ENCODE results near the gene PTPRM.

The PTPRM gene

DNA sequence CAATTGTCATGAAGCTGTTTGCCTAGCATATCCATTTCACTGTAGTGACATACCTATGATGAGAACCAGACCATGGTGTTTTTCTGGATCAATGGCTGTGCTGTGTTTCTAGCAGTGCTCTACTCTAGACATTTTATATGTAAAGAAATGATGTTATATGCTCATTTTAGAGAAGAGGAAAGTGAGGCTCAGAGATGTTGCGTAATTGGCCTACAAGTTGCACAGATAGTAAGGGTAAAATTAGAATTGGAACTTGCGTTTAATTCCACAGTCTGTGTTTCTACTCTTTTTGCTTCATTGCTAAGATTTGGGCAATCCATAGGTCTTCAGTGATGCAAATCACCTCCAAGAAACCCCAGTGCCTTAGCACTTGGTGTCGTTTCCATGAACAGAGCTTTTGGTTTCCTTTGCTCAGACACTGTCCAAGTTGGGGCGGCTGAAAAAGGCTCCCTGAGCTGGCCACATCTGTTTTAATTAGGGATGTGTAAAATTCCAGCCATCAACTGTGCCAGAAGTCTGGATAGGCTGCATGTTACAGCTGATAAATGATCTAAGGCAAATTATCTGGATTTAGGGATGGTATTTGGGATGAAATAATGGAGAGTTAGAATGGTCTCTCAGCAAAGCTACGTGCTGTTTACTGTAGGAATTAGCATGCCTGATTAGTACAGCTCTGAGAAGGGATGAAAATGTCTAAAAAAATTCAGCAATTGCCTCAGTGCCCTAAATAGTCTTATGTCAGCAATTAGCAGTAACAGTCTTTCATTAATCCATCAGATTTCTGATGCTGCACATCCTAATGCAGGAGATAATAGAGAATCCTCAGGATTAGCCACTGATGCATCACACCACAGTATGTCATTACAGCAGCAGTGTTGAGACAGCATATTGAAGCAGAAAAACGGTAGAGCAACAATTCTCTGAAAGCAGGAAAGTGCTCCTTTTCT is 65.3 kb downstream of the PTPRM start:
- TF ChIP-seq, protein P1, sequence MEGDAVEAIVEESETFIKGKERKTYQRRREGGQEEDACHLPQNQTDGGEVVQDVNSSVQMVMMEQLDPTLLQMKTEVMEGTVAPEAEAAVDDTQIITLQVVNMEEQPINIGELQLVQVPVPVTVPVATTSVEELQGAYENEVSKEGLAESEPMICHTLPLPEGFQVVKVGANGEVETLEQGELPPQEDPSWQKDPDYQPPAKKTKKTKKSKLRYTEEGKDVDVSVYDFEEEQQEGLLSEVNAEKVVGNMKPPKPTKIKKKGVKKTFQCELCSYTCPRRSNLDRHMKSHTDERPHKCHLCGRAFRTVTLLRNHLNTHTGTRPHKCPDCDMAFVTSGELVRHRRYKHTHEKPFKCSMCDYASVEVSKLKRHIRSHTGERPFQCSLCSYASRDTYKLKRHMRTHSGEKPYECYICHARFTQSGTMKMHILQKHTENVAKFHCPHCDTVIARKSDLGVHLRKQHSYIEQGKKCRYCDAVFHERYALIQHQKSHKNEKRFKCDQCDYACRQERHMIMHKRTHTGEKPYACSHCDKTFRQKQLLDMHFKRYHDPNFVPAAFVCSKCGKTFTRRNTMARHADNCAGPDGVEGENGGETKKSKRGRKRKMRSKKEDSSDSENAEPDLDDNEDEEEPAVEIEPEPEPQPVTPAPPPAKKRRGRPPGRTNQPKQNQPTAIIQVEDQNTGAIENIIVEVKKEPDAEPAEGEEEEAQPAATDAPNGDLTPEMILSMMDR (conservative IDR thresholded peaks at IDR 0.05; ENCODE audit: low read depth, low read length) = no peak
- DNase-seq (ENCODE audit: low read depth) = no peak
- H3K4me3 ChIP-seq (ENCODE audit: low read depth, low read length) = no peak overlapping the region

DNA sequence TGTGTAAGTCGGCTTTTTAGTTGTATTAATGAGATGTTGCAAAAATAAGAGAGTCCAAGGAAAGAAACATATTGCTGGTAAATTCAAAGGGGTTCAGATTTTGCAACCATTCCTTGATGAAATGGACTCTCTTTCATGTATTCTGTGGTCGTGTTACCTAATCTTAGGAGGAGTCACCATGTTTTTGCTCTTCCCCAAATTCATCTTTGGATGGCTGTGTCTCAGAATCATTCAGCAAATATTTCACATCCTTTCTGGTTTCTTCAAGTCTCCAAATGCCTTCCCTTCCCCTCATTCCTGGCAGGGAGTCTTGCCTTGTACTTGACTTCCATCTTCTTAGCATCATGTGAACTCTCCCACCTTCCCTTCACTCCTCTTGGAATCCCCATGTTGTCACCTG is 66.1 kb downstream of the PTPRM start:
- no peak overlapping the region for H3K4me3 ChIP-seq (ENCODE audit: low read depth, low read length)
- TF ChIP-seq, protein P1 (conservative IDR thresholded peaks at IDR 0.05; ENCODE audit: low read depth, low read length) = no peak
- DNase-seq (ENCODE audit: low read depth) = no peak

DNA sequence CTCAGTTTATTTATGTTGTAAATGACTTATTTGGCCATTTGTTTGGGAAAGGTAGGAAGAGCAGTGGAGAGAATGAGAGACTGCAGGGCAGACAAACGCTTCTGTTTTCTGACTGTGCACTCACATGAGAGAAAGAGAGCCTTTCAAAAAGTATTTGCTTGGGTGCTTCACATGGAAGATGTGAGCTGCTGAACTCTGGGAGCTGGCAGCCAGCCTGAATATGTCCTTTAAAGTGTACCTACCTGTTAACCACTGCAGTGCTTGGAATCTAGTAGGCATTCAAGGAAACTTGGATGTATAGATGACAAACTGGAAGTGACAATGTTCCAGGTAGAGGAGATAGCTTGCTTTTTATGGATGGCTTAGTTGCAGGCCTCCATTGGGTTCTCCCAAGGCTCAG is 68.8 kb downstream of the PTPRM start:
- TF ChIP-seq, protein P1 (conservative IDR thresholded peaks at IDR 0.05; ENCODE audit: low read depth, low read length) = no peak
- no peak overlapping the region for H3K4me3 ChIP-seq (ENCODE audit: low read depth, low read length)
- no peak for DNase-seq (ENCODE audit: low read depth)

DNA sequence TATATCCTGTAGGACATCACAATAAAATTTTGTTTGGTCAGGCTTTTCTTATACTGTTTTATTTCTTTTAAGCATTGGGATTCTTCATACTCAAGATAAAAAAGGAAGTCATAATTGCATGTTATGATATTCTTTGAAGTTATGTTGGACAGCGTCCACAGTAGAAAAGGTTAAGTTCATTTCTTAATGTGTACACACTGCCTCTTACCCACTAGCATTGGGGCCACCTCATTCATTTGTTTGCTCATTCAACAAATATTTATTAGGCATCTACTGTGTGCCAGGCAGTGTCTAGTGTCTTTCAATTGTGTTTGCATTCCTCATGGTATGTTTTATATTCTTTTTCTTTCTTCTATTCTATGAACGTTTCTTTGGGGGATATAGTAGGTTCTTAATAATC is 70.2 kb downstream of the PTPRM start:
- peak; percentile 73 for DNase-seq (ENCODE audit: low read depth)
- TF ChIP-seq, protein P1 (conservative IDR thresholded peaks at IDR 0.05; ENCODE audit: low read depth, low read length) = no peak
- no peak overlapping the region for H3K4me3 ChIP-seq (ENCODE audit: low read depth, low read length)

DNA sequence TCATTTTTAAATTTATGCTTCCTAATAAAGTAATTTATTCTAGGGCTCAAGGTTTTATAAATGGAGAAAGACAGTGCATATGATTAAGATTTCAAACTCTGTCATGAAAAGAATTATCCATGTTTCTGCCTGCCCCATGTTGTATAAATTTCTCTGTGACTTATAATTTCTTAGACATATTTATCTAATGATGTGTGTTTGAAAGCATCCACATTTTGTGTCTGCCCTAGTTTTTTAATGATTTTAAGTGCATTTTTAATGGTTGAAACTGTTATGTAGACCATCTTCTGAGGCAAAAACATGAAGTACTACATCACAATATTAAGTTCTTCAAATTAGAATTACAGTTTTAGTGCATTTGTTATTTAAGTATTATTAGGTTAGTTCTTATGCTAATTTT is 71.2 kb downstream of the PTPRM start:
- no peak for DNase-seq (ENCODE audit: low read depth)
- no peak overlapping the region for H3K4me3 ChIP-seq (ENCODE audit: low read depth, low read length)
- TF ChIP-seq, protein P1 (conservative IDR thresholded peaks at IDR 0.05; ENCODE audit: low read depth, low read length) = no peak

DNA sequence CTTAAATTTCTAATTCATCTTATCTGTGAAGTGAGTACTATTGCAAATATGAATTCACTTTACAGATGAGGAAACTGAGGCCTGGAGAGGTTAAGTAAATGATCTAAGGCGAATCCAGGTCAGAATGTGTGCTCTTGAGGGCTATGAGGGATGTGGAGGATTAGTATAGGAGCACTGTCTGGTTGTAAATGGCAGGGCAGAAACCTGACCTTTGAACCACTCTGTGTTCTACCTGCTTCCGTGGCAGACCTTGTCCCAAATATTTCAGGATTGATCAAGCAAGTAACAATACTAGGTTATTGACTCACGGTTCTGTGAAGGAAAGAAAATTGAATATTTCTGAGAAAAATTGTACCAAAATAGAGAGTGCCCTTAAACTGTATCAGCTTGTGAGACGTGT is 74.7 kb downstream of the PTPRM start:
- no peak for DNase-seq (ENCODE audit: low read depth)
- no peak overlapping the region for H3K4me3 ChIP-seq (ENCODE audit: low read depth, low read length)
- TF ChIP-seq, protein P1 (conservative IDR thresholded peaks at IDR 0.05; ENCODE audit: low read depth, low read length) = no peak

All from choroid plexus epithelial cell (primary cell).